Astrocyte (in vitro differentiated cells and primary cell): Measurements from ENCODE around the gene BMPR1A. TPM values are rescaled to one million over a fixed set of nuclear protein-coding genes. Genes with fewer than 3 reads are reported as not detected.
A peak's percentile ranks its signal among the peaks of the same experiment; 100 is the strongest.

Experiments
- DNase-seq: peaks from one replicate; pipeline ENCODE4 v3.0.0-alpha.2; 2010; ENCODE audit warnings: low read depth
- FAIRE-seq: peaks from 2 replicates; lab custom pipeline; 2011; peaks lifted over from hg19 to GRCh38; lab: Jason Lieb, UNC
- H2AFZ ChIP-seq: 2 replicates; pipeline ENCODE4 v1.6.0; 2012; ENCODE audit warnings: low read depth, low read length, inconsistent platforms
- H3K27ac ChIP-seq: 2 replicates; pipeline ENCODE4 v1.5.1; 2011; ENCODE audit warnings: low read depth, low read length, inconsistent platforms
- H3K27me3 ChIP-seq: 2 replicates; pipeline ENCODE4 v1.6.0; 2011; ENCODE audit warnings: low read length, inconsistent platforms; ENCODE audit not compliant: insufficient read depth
- H3K36me3 ChIP-seq: 2 replicates; pipeline ENCODE4 v1.5.1; 2011; ENCODE audit warnings: low read length, inconsistent platforms; ENCODE audit not compliant: insufficient read depth
- H3K4me1 ChIP-seq: 2 replicates; pipeline ENCODE4 v1.5.1; 2011; ENCODE audit warnings: low read length, inconsistent platforms; ENCODE audit not compliant: insufficient read depth
- H3K4me2 ChIP-seq: 2 replicates; pipeline ENCODE4 v1.6.0; 2012; ENCODE audit warnings: low read length, inconsistent platforms
- H3K4me3 ChIP-seq: 2 replicates; pipeline ENCODE4 v1.5.1; 2011; ENCODE audit warnings: low read depth, mild to moderate bottlenecking, low read length, inconsistent platforms; ENCODE audit not compliant: insufficient read depth
- H3K79me2 ChIP-seq: 2 replicates; pipeline ENCODE4 v1.6.0; 2012; ENCODE audit warnings: mild to moderate bottlenecking, low read length, inconsistent platforms; ENCODE audit not compliant: insufficient read depth
- H3K9ac ChIP-seq: 2 replicates; pipeline ENCODE4 v1.6.0; 2012; ENCODE audit warnings: mild to moderate bottlenecking, low read length, inconsistent platforms
- H3K9me3 ChIP-seq: 2 replicates; pipeline ENCODE4 v1.5.1; 2012; ENCODE audit warnings: low read depth, mild to moderate bottlenecking, low read length, inconsistent platforms; ENCODE audit not compliant: insufficient read depth
- H4K20me1 ChIP-seq: 2 replicates; pipeline ENCODE4 v1.6.0; 2012; ENCODE audit warnings: low read length, inconsistent platforms; ENCODE audit not compliant: insufficient read depth
- H3K27ac Mint-ChIP-seq: one replicate; pipeline ENCODE4 v1.8.0; 2021; ENCODE audit warnings: mild to moderate bottlenecking, mixed read lengths; ENCODE audit not compliant: unreplicated experiment
- H3K27me3 Mint-ChIP-seq: one replicate; pipeline ENCODE4 v1.8.0; 2021; ENCODE audit warnings: low read depth, mixed read lengths; ENCODE audit not compliant: unreplicated experiment
- H3K36me3 Mint-ChIP-seq: one replicate; pipeline ENCODE4 v1.8.0; 2021; ENCODE audit warnings: low read depth, mixed read lengths; ENCODE audit not compliant: unreplicated experiment
- H3K4me1 Mint-ChIP-seq: one replicate; pipeline ENCODE4 v1.8.0; 2021; ENCODE audit warnings: low read depth, mixed read lengths; ENCODE audit not compliant: unreplicated experiment
- H3K4me3 Mint-ChIP-seq: one replicate; pipeline ENCODE4 v1.8.0; 2021; ENCODE audit warnings: mild to moderate bottlenecking, moderate library complexity, mixed read lengths; ENCODE audit not compliant: unreplicated experiment
- H3K9me3 Mint-ChIP-seq: one replicate; pipeline ENCODE4 v1.8.0; 2021; ENCODE audit warnings: mild to moderate bottlenecking, mixed read lengths; ENCODE audit not compliant: unreplicated experiment
- CTCF ChIP-seq: IDR thresholded peaks from 2 replicates; pipeline ENCODE4 v1.5.1; 2011; ENCODE audit warnings: low read depth, mild to moderate bottlenecking, inconsistent platforms, low read length, moderate library complexity; ENCODE audit not compliant: insufficient read depth
- EZH2 ChIP-seq: IDR thresholded peaks from 2 replicates; pipeline ENCODE4 v1.6.1; 2012; ENCODE audit warnings: mild to moderate bottlenecking, low read length, inconsistent platforms; ENCODE audit not compliant: insufficient read depth
- total RNA-seq: library from RNA; stranded (reverse); gene quantifications from 2 replicates; pipeline ENCODE4 v1.2.1, GENCODE V29; 2021

BMPR1A gene
- total RNA-seq, 1 donor from 2014 or later: 52.2 TPM

DNA sequence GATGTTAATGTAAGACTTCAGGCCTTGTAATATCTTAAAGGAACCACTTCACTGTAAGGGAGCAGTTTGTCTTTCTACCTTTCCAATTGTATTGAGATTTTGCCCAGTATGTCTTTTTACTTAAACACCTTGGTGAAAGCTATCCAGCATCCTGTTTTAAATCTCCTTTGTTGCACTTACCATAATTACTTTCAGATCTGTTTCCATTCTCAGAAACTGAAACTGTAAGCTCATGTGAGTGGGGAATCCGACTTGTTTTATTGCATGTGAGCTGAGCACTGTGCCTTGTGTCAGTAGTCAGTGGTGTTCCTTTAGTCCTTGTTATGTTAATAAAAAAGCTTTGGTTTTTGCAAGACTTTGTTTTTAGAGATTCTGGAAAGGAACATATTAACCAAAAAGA, 42.2 kb downstream of the BMPR1A start:
- Histone ChIP-seq H3K36me3 (no peaks in the 10 kb centered on the region), H3K9ac (no peak overlapping the region), H3K4me2 (peak overlapping the region; percentile 21), H2AFZ (no peak overlapping the region), H3K4me1 (peaks cover 18% of the 10 kb centered on the region), H3K79me2 (peaks cover 75% of the 10 kb centered on the region), H3K9me3 (no peaks in the 10 kb centered on the region), H4K20me1 (peaks cover 13% of the 10 kb centered on the region), H3K4me3 (no peak overlapping the region), H3K27me3 (no peaks in the 10 kb centered on the region), H3K27ac (no peak overlapping the region)
- Mint-ChIP-seq H3K36me3 (peaks cover 4% of the 10 kb centered on the region), H3K4me3 (peak overlapping the region; percentile 24), H3K4me1 (peaks cover 29% of the 10 kb centered on the region), H3K27ac (peak overlapping the region; percentile 21), H3K27me3 (no peaks in the 10 kb centered on the region), H3K9me3 (no peaks in the 10 kb centered on the region)
- FAIRE-seq (no peak), DNase-seq (no peak)
- TF ChIP-seq CTCF (no peak), EZH2 (no peak)

GRCh38 chr10:86799188-86799845, 42.9 kb downstream of the BMPR1A start:
- Mint-ChIP-seq H3K9me3 (no peaks in the 10 kb centered on the region), H3K36me3 (peaks cover 3% of the 10 kb centered on the region), H3K4me1 (peaks cover 25% of the 10 kb centered on the region), H3K27ac (peak overlapping the region; percentile 49), H3K27me3 (no peaks in the 10 kb centered on the region), H3K4me3 (peak overlapping the region; percentile 73)
- DNase-seq (no peak), FAIRE-seq (no peak)
- H4K20me1 ChIP-seq: peaks cover 10% of the 10 kb centered on the region
- H3K4me1 ChIP-seq: peaks cover 19% of the 10 kb centered on the region
- H3K4me2 ChIP-seq: no peak overlapping the region
- no peaks in the 10 kb centered on the region for H3K36me3 ChIP-seq
- no peak overlapping the region for H3K4me3 ChIP-seq
- no peaks in the 10 kb centered on the region for H3K9me3 ChIP-seq
- TF ChIP-seq EZH2: no peak
- TF ChIP-seq CTCF: no peak
- no peak overlapping the region for H2AFZ ChIP-seq
- H3K9ac ChIP-seq: no peak overlapping the region
- H3K79me2 ChIP-seq: peaks cover 74% of the 10 kb centered on the region
- H3K27ac ChIP-seq: no peak overlapping the region
- H3K27me3 ChIP-seq: no peaks in the 10 kb centered on the region

DNA sequence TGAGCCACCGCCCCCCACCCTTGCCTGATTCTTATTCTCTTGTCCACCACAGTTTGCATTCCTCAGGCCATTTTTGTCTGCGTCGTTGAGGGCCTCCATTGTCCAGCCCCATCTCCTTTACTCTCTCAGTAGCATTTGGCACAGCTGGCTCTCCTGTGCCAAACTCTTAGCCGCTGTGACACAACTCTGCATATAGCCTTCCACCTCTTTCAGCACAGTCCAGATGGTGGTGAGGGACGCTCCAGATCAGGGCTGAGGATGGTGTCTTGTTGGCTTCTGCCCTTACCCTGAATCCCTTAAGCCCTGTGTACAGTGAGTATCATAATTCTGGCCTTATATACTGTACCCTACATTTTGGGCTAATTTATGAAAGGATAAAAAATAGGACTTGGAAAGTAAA, 45.6 kb downstream of the BMPR1A start:
- TF ChIP-seq CTCF (no peak), EZH2 (no peak)
- H3K27ac Mint-ChIP-seq: no peak overlapping the region
- no peaks in the 10 kb centered on the region for H3K27me3 ChIP-seq
- peaks cover 84% of the 10 kb centered on the region for H3K79me2 ChIP-seq
- H3K9me3 ChIP-seq: no peaks in the 10 kb centered on the region
- no peak for FAIRE-seq
- no peak for DNase-seq
- no peak overlapping the region for H3K9ac ChIP-seq
- H3K36me3 ChIP-seq: no peaks in the 10 kb centered on the region
- H3K4me1 ChIP-seq: peaks cover 6% of the 10 kb centered on the region
- H2AFZ ChIP-seq: no peak overlapping the region
- H3K4me2 ChIP-seq: no peak overlapping the region
- no peaks in the 10 kb centered on the region for H3K27me3 Mint-ChIP-seq
- H3K9me3 Mint-ChIP-seq: no peaks in the 10 kb centered on the region
- H3K4me3 Mint-ChIP-seq: no peak overlapping the region
- H3K4me1 Mint-ChIP-seq: peaks cover 19% of the 10 kb centered on the region
- H4K20me1 ChIP-seq: peaks cover 10% of the 10 kb centered on the region
- H3K4me3 ChIP-seq: no peak overlapping the region
- peaks cover 3% of the 10 kb centered on the region for H3K36me3 Mint-ChIP-seq
- no peak overlapping the region for H3K27ac ChIP-seq
